NCI-H1048 (cell line): ENCODE data around the gene ZNF620.
"Not testable (repeated sequence)": the region's sequence is repeated elsewhere in the genome, so short reads cannot be mapped to it uniquely, and the experiment has no call there.

ENCODE experiments used
- DNase-seq: peaks from one replicate; lab custom pipeline; 2025; lab: John Stamatoyannopoulos, UW

ZNF620 gene

DNA sequence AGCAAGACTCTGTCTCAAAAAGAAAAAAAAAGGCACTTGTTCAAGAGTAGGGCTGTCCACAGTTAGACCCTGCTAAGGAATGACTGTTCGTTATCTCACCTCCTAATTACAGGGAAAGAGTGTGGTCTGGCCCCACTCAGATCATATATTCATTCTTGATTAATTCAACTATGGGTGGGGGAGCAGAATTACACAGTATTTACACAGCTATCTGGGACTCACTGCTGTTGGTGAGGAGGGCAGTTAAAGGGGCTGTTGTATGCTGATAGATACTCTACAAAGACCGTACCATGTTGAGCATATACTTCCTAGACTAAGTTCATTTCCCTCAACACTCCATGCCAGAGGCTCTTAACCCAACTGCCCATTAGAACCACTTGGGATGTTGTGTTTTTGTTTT is 3.8 kb upstream of the ZNF620 start:
- no peak for DNase-seq

DNA sequence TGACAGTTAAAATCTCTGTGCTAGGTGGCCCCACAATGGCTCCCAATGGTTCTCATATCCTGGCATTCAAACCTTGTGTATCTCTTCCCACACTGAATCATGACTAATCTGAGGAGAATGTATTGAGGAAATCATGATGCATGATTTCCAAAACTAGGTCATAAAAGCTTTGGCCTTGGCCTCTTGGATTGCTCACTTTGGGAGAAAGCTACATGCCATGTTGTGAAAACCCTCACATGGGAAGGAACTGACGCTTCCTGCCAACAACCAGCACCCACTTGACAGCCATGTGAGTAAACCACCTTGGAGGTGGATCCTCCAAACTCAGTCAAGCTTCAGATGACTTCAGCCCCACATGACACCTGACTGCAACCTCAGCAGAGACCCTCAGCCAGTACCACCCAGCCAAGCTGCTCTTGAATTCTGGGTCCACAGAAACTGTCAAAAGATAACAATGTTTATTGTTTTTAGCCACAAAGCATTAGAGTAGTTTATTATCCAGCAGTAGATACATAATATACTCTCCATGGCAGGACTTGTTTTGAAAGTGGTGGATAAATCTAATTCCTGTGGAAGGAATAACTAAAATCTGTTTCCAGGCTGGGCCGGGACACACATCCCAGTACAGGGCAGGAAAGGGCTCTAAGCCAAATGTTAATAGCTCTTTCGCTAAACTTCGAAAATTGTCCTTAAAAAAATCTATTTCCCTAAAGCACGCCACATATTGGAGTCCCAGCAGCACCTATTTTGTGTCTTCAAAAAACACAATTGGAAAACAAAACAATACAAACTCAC is 1.0 kb upstream of the ZNF620 start:
- no peak for DNase-seq

GRCh38 chr3:40511031-40511718 is 5.3 kb downstream of the ZNF620 start:
- no peak for DNase-seq

- no peak for DNase-seq
Measured at GRCh38 chr3:40516201-40516600, 10.4 kb downstream of the ZNF620 start.

- DNase-seq: no peak
Measured at GRCh38 chr3:40518067-40518466, 12.2 kb downstream of the ZNF620 start.

GRCh38 chr3:40518848-40519247 is 13.0 kb downstream of the ZNF620 start:
- DNase-seq: no peak

- DNase-seq: no peak
Measured at GRCh38 chr3:40521254-40521653, 15.4 kb downstream of the ZNF620 start.

DNA sequence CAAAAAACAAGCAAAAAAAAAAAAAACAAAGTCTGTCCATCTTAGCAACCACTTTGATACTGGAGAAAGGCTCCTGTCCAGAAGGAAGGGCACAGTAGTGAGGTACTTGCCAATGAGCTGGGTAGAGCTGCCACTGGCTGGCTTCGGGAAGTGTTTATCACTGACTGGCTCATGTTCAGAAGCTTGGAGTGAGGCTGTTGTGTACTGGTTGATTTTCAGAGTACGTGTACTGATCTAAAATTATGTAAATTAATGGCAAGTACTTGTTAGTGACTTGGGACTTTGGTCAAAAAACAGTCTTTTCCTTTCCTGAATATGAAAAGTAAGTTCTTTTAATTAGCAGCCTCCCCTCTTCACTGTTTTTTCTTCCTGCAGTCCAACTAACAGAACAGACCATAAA is 17.9 kb downstream of the ZNF620 start:
- DNase-seq: no peak

DNA sequence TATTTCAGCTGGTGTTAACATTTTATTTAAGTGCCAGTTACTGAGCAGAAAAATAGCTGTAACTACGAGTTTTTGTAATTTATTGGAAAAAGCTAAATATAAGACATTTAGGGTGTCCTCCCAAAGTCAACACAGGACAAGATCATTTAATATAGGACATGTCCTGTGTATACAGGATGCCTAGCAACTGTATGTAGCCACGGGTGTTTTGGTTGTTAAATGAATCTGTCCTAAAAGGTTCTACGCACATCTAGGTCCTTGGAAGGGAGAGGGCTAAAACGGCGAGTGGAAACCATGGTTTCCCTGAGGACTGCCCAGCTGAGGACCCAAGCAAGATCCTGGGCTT is 18.4 kb downstream of the ZNF620 start:
- DNase-seq: no peak

DNA sequence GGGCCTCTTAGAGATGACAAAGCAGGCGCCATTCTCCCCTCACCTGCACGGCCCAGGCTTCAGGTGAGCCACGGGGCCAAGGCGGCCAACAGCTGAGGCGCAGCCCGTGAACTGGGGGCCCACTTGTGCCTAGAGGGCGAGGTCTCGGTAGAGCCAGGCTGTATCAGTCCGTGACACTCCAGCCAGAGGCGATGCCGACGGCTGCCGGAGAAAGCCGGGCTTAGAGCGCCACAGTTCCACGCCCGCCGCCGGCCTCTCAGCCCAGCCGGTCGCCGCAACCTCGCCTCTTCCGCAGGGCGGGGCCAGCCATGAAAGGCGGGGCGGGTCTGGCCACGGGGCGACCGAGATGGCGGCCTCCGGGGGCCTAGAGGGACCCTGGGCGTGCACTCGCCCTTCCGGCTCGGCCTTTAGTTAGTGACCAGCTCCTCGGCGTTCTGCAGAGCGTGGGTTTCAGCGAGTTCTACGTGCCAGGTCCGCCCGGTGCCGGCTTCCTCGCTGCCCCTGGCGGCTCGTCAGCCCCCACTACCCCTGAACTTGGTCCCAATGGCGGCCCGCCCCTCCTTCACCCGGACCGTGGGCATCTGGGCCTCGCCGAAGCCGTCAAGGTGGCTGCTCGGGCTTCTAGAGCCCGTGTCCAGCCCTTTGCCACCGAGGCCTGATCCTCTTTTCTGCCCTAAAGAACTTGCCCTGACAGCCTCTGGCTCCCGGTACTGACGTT is 18.9 kb downstream of the ZNF620 start, which contains the start of gene ZNF621:
ZNF621 (plus strand) TSS at position 393 of the 718 bp plus-strand sequence. CDS start 881 bp downstream, outside the sequence.
- peak; percentile 62 for DNase-seq

DNA sequence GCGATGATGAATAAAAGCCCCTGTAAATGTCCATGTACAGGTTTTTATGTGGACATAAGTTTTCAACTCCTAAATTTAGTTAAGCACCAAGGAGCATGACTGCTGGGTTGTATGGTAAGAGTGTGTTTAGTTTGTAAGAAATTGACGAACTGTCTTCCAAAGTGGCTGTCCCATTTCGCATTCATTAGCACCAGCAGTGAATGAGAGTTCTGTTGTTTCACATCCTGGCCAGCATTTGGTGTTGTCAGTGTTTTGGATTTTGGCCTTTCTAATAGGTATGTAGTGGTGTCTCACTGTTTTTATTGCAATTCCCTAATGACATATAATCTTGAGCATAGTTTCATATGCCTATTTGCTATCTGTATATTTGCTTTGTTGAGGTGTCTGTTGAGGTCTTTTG is 22.6 kb downstream of the ZNF620 start:
- DNase-seq: no peak

DNA sequence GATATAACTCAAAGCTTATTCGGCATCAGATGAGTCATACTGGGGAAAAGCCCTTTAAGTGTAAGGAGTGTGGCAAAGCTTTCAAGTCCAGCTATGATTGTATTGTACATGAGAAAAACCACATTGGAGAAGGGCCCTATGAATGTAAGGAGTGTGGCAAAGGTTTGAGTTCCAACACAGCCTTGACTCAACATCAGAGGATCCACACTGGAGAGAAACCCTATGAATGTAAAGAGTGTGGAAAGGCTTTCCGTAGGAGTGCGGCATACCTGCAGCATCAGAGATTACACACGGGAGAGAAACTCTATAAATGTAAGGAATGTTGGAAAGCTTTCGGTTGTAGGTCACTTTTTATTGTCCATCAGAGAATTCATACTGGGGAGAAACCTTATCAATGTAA is 26.4 kb downstream of the ZNF620 start:
- DNase-seq: no peak

DNA sequence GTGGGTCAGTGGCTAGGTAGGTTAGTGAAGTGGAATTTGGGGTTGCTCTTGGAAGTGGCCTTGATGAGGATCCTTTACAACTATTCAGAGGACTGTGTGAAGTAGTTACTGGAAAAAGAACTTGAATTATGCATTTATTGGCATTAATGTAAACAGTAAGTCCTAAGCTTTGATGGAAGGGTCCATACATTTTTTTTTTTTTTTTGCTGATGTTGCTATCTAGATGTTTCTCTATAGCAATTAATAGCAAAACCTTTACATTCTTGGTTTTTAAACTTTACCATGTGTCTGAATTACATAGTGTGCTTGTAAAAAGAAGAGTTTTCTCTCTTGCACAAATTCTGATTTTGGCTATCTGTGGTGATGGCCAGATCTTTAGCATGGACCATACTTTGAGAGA is 28.4 kb downstream of the ZNF620 start:
- no peak for DNase-seq

- no peak for DNase-seq
Measured at GRCh38 chr3:40546816-40547215, 41.0 kb downstream of the ZNF620 start.

DNA sequence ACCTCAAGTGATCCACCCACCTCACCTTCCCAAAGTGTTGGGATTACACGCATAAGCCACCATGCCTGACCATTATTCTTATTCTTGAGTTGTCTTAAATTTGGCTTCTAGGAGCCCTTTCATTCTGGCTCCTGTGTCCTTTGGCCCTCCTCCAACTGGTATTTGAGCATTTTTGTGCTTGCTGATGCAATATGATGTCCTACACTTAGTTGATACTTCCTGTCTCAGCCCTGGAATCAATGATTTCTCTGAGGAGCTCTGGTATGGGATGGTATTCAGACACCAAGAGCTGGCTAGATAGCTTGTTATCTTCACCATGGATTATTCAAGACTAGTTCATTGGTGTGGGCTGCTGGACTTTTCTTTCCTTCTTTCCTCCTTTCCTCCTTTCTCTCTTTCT is 44.3 kb downstream of the ZNF620 start:
- DNase-seq: no peak

GRCh38 chr3:40557575-40558161 is 51.8 kb downstream of the ZNF620 start:
- DNase-seq: no peak

GRCh38 chr3:40562482-40562881 is 56.6 kb downstream of the ZNF620 start:
- not testable (repeated sequence) for DNase-seq

- DNase-seq: not testable (repeated sequence)
Measured at GRCh38 chr3:40565629-40566028, 59.8 kb downstream of the ZNF620 start.

DNA sequence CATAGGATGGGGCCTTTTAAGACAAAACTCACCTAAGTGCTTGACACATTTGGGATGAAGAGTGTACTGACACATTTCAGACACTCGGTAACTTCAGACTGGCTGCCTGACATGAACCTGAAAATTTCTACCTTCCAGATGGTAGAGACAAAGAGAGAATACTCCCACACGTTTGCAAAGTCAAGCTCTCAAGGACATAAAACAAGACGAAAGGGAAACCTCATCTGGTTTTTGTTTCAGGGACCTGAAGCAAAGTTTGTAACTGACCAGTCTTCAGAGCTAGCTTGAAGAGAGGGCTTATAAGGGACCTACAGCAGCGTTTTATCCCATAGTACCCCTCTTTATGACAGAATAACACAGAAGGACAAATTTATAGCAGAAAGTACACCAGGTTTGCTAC is 60.9 kb downstream of the ZNF620 start:
- DNase-seq: no peak
